Head of caudate nucleus (tissue), 42 donors: ENCODE data around the gene PSMC6.
A peak's percentile ranks its signal among the peaks of the same experiment; 100 is the strongest.

Experiments
- DNase-seq, 42 donors: peaks; one replicate each; pipeline versions ENCODE4 v3.0.0 to v3.0.0-alpha.2; 2020 to 2021; ENCODE audit warnings: mixed read lengths in 7 of 42
- intact Hi-C: fragments of 100-400 bp; cut with DNase I; formaldehyde crosslinking; loops from one replicate; pipeline ENCODE4 v1.15.0; 2022

Gene PSMC6

DNA sequence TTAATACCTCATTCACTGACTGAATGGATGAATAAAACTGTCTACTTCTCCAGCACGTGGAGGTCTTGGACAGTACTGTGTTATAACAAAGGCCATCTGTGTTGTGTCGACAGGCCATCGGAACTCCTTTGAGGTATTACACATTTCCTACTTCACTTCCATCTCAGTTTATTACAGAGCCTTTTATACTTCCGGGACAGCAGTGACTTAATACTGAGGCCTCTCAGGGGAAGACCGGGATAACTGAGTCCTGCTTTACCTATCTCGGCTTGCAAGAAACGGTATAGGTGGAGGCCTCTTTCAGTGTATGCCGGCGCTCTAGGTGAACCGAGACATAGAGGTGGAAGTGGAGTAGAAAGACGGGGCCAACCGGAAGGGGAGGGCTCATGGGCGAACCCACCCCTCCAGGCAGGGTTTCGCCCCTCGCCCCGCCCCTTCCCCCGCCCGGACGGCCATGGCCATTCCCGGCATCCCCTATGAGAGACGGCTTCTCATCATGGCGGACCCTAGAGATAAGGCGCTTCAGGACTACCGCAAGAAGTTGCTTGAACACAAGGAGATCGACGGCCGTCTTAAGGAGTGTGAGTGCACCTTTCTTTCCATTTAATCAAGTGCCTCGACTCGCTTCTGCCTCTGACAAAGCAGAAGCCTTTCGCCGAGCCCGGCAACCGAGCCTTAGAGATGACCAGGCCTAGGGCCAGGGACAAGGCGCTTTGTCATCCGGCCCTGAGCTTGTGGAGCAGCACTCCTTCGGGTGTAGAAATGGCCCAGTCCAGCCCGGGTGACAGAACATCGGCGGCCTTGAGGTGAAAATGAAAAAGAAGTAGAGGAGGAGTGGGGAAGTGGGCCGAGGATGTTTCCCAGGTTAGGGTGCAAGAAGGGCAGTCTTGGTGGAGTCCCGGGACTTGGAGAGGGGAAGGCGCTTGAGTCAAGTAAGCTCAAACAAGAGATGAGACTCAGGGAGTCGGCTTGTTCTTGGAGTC is at the start of gene PSMC6:
Gene PSMC6 (plus strand): TSS at position 477 of the 983 bp plus-strand sequence. CDS start 20 bp downstream, at position 497.
- intact Hi-C loops = loop anchor here (10.0 kb wide), 1 partner anchor 88 kb away; the partner anchor contains the start of gene GNPNAT1
- peak; percentile 89 to 99 (median 96) for DNase-seq

DNA sequence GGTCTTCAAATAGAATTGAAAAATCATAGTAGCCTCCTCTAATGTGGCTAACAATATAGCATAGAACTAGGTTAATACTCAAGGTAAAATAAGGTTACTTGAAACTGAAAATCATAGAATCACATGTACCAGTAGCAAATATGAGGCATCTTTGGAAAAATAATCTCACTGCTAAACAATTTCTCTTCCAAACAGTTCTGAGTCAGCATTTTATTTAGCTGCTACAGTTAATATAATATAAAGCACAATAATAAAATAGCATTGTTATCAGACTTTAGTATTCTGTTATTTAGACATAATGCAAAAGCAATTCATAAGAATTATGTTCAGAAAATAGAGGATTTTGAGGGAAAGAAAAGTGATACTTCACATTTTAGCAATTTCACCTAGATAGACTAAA is 46.7 kb upstream of the PSMC6 start:
- intact Hi-C loops = no loop called here
- DNase-seq = no peak

DNA sequence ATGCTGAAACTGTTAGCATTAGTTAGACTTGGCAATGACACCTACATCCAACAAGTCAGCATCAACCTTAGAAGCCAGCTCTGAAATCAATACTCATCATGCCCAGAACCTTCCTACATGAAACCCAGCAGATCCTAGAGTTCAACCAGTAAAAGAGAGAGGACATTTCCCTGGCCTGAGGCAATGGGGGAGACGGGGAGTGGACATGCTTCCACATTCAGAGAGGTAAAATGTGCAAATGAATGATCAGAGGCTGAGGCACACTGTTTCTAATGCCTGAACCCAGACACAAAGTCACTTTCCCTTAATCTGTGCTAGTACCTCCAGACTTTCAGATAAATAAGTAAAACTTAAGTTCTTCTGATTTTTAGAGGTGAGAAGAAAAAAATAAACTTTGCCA is 46.2 kb upstream of the PSMC6 start:
- intact Hi-C loops = no loop called here
- DNase-seq = no peak

DNA sequence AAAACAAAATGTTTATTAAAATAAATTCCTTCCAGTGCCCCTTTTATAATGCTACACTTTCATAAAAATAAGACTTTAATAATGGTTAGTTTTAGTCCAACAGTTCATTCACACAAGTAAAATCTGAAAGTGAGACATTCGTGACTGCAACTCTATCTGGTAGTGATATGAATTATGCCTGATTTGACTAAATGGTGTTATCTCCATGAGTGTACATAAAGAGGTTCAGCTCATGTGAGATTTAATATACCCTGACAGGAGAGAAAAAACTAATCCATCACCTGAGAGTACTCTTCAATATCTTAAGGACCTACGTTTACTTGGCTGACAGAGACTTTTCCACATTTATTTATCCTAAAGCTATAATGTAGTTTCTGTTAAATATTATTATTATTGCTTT is 45.7 kb upstream of the PSMC6 start:
- intact Hi-C loops = no loop called here
- no peak for DNase-seq

DNA sequence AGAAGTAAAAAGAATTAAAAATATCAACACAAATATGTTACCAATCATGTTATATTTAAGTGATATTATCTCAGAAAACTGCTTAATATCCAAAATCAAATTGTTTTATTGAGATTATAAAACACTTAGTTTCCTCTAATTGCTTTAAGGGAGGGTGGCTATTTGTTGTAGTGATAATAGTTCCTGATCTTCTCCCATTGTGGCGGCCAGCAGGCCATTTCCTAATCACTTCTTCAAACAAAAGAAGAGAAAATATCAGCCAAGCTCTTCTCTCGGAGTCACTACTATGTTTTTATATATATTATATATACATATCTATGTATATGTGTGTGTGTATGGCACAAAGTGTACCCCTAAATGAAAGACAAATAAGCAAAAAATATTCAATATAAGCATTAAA is 43.1 kb upstream of the PSMC6 start:
- intact Hi-C loops = no loop called here
- DNase-seq = no peak

DNA sequence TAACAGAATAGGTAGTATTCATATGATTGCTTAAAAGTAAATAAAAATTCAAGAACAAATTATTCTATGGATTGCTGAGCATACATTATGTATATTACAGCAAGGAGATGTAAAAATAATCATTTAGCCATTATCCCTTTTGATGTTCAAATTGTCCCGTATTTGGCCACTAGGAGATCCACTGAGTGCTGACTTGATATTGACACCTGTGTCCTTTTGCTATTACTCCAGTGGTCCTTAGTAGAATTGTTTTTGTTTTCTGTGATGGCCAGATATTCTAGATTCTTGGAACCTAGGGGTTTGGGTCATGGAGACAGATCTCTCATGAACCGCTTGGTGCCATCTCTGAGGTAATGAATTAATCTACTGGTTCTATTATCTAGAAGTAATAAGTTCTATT is 28.4 kb upstream of the PSMC6 start:
- DNase-seq = no peak

DNA sequence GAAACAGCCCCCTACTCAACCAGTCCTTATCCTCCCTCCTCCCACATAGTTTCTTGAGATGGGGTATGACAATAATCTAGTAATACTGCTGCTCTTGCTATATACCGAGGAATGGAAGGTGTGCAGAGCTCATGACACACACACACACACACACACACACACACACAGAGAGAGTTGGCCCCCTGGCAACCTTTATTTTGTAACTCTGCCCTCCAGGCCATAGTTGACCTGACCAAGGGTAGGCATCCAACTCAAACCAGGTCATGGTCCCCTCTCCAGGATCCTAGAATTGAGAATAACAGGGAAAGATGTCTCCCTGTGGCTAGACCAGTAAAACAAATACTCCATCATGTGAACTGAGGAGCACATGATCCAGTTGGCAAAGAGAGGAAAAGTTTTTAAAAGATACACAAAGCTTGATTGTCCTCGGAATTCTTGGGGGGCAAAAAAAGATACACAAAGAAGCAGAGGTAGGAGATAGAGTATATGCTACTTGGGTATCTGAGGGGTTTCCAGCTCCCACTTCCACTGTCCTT is 22.9 kb upstream of the PSMC6 start:
- intact Hi-C loops = no loop called here
- DNase-seq = no peak

More for the DNA sequence above, 28.4 kb upstream of the PSMC6 start:
- intact Hi-C loops = no loop called here

DNA sequence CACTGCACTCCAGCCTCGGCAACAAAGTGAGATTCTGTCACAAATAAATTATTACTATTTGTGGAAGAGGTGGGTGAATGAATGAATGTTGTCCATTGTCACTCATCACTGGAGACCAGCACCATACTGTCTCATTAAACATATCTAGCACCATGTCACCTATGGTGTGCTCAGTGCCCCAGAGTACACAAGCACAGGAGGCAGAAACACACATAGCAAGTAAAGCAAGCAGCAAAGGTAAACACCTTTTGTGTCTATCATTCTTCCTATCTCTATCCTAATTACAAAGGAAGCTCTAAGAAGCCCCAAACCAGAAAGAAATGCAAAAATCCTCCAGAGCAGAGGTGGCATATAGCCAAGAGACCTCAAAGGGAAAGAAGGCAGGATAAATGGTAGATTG is 20.8 kb upstream of the PSMC6 start:
- intact Hi-C loops = no loop called here
- no peak for DNase-seq

DNA sequence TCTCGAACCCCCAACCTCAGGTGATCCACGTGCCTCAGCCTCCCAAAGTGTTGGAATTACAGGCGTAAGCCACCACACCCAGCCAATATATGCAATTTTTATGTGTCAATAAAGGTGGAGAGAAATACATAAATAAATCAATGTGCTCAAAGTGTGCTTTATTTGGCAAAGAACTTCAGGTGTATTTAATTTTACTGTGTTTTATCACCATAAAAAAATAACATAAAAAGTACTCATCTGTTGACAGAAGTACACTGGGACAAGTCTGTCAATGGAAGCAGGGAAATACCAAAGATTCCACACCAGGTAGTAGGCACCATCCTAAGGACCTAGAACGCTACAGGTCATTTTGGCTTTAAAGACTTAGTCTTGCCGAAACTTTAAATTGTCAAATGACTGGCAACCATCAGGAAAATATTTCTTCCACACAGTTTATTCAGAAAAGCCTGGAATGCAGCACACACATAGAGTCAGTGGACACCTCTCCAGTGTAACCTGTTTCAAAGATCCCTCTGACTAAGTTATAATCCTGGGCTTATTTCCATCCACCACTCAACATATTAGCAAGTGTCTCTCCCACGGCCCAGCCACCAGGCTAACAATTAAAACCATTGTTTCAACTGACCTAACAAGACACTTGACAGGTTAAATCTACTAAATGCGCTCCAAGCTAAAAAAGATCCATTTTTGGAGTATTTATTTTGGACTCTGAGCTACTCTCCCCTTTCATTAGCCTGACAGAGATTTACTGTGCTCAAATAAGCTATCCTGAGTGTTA is 15.8 kb upstream of the PSMC6 start:
- DNase-seq = no peak
- intact Hi-C loops = no loop called here

DNA sequence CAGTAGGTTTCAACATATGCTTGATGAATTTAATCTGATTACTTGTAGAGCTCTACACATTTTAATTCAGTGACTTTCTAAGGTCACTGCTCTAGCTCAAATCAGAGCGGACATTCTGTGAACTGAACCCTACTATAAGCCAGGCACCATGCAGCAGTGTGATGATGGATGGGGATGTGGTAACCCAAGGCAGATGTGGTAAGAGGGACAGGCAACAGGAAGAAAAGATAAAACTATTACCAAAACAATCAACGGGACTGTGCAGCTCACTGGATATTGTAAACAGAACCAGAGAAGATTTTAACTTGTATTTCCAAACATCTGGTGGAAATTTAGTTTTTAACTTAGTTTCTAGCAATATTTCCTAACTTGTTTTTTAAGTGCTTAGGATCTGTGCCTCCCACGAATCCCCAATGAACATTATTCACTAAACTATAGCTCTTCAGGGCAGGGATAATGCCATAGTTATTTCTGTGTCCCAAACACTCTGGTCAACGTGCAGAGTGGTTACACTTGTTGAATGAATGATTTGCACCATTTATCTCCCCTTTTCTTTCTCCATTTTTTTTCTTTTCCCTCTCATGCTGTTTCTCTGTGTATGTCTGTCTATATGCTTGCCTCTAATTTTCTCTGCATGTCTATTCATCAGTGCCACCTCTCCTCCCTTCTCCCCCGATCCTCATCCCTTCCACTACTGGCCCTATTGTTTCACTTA is 14.6 kb upstream of the PSMC6 start:
- DNase-seq = no peak
- intact Hi-C loops = no loop called here

DNA sequence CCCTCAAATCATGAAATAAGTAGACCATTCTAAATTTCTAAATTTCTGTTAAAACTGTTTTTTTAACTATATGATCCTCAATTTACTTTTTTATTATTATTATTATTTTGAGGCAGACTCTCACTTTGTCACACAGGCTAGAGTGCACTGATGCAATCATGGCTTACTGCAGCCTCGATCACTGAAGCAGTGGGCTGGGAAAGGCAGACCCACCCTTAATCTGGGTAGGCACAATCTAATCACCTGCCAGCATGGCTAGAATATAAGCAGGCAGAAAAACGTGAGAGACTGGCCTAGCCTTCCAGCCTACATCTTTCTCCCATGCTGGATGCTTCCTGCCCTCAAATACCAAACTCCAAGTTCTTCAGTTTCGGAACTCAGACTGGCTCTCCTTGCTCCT is 14.0 kb upstream of the PSMC6 start:
- intact Hi-C loops = no loop called here
- no peak for DNase-seq

DNA sequence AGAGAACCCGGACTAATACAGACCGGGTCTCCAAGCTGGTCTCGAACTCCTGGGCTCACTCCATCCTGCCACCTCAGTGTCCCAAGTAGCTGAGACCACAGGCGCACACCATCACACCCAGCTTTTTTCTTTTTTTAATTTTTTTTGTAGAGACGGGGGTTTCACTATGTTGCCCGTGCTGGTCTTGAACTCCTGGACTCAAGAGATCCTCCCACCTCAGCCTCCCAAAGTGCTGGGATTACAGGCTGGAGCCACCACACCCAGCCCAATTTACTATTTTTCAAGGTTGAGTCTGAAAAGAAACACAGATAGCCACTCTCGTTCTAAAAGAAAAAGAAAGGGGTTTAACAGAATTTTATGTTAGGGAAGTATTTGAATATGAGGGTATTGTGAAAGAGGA is 13.5 kb upstream of the PSMC6 start:
- intact Hi-C loops = no loop called here
- no peak for DNase-seq

DNA sequence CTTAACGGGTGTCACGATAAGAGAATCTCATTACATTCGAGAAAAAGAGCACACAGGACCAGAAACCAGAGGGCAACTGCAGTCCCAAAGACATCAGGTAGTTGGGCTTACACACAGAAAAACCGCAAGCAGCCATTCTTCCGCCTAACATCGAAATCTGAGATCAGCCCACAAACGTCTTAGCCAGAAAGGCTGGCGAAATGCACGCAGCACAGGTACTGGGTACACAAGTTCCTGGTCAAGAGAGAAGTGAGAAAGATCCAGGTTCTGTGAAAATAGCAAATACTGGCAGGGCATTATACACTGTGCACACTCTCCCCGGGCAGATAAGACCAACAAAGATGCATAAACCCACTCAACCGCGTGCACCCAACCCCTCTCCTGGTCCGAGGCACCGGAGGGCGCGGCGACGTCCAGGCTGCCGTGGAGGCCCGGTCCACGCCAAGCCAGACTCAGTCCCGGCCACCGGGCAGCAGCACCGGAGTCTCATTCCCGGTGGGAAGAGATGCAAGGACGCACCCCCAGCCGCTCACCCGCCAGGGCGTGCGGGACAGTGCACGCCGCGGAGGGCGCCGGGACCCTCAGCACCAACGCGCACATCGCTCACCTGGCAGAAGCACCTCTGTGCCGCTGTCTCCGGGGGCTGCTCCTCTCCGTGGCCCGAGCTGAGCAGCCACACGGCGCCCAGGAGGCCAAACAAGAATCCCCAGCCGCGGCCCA is 12.1 kb upstream of the PSMC6 start:
- peak in 33 of 42 donors; percentile 13 to 62 (median 34) for DNase-seq
- intact Hi-C loops = no loop called here

DNA sequence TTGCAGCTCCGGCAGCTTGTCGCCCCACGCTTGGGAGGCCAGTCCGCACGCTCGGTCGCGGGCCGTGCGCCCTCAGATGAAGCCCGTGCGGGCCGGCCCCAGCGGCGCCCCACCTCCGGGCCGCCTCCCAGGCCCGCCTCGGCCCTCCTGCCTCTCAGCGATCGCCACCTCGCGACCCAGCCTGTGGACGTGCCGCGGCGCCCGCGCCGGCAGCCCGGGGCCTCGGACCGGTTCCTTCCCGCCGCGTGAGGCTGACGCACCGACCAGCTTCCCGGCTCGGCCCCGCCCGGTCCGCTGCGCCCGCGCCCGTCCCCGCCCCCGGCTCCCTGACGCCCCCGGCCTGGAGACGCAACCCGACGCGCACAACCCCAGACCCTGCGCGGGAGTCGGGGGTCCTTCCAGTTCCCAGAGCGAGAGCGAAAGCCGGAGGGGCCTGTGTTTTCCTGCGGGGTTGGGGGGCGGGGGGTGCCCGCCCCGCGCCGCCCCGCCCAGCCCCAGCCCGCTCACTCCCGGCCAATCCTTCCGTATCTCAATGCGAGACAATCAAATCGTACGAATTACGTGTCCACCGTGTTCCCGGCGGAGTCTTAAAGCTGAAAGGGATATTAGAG is 11.4 kb upstream of the PSMC6 start, which contains the start of gene ERO1A:
Gene ERO1A (minus strand): TSS at position 78 of the 611 bp plus-strand sequence. CDS start 77 bp downstream, at position 1.
- peak; percentile 12 to 88 (median 74) for DNase-seq
- intact Hi-C loops = no loop called here

DNA sequence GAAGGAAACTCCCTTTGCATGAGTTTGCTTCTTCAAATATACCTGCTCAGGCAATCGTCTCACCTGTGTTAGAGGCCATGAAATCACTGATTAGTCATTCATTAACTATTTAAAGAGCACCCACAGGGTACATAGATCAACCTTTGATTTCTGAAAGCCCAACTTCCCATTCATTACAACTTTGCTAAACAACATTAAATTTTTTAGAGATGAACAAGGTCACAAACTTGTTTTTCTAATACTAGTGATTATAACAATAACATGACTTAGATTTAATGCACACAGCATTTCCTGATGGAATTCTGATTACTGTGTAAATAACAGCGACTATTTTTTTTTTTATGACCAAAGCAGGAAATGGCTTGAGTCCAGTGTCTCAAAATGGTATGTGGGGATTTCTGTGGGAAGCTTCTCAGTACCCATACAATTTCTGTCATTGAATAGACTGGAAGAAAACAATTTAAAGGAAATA is 6.3 kb upstream of the PSMC6 start:
- intact Hi-C loops = loop anchor here (10.0 kb wide), 1 partner anchor 94 kb away; the partner anchor contains the start of gene GNPNAT1
- no peak for DNase-seq

DNA sequence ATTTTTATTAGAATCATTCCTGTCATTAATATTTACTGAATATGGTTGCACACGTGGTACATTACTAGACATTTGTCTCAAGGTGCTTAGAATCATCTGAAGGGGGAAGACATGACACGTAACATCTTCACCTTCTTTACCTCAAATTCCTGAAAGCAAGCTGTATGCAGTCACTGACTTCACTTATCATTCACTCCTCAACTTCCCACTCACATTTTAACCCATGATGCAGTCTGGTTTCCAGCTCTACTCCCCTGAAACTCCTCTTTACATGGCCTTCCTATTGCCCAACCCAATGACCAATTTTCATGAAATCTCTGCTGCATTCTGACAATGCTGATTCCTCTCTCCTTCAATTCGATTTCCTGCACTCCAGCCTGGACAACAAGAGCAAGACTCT is 5.8 kb upstream of the PSMC6 start:
- intact Hi-C loops = loop anchor here (10.0 kb wide), 1 partner anchor 94 kb away; the partner anchor contains the start of gene GNPNAT1
- DNase-seq = no peak

DNA sequence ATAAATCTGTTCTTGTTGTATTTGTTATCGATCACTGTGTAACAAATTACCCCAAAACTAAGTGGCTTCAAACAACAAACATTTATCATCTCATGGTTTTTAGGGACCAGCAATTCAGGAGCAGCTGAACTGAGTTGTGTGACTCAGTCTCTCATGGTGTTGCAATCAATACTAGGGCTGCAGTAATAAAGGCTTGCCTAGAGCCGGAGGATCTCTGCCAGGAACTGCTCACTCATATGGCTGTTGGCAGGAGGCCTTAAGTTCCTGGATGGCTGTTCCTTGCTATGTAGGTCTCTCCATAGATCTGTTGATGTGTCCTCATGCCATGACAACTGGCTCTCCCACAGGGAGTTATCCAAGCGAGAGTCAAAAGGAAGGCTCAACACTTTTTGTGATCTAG is 3.8 kb upstream of the PSMC6 start:
- intact Hi-C loops = loop anchor here (10.0 kb wide), 1 partner anchor 92 kb away; the partner anchor contains the start of gene GNPNAT1
- DNase-seq = no peak

DNA sequence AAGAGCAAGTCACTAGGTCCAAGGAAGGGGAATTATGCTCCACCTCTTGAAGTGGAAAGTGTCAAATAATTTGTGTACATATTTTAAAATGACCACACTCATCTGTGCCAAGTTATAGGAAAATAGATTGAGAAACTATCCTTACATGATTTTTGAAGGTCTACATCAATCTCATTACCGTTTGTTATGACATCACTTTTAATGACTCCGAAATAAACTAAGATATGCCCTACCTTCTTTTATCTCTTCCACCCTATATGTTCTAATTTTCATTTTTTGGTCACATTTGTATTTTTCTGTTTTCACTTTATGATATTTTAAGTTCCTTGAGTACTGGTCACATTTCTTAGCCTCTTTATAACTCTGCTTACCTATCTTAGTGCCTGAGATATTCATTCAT is 3.3 kb upstream of the PSMC6 start:
- DNase-seq = no peak

More for the DNA sequence above, 3.3 kb upstream of the PSMC6 start:
- intact Hi-C loops = loop anchor here (10.0 kb wide), 1 partner anchor 91 kb away; the partner anchor contains the start of gene GNPNAT1
